Measurements from ENCODE around the gene PIM1.

PIM1 gene

GRCh38 chr6:37222125-37222967, 52.4 kb downstream of the PIM1 start:
- DNase-seq (ENCODE audit: low spot score), result peak; percentile 93

GRCh38 chr6:37222992-37223391, 53.0 kb downstream of the PIM1 start:
- DNase-seq (ENCODE audit: low spot score), result no peak
